Ascending aorta (tissue), 2 donors: ENCODE data around the gene WHRN. TPM values are rescaled to one million over a fixed set of nuclear protein-coding genes. Genes with fewer than 3 reads are reported as not detected.
A peak's percentile ranks its signal among the peaks of the same experiment; 100 is the strongest.

Source experiments
- DNase-seq, 2 donors: peaks; one replicate each; pipeline ENCODE4 v3.0.0-alpha.2; 2019; ENCODE audit warnings: low spot score in 2 of 2
- H3K27ac ChIP-seq, 2 donors: fragments of 200-600 bp; sonication (generic); one replicate each; pipeline ENCODE4 v1.5.1; 2016 to 2017; ENCODE audit warnings: mild to moderate bottlenecking in 1 of 2
- H3K27me3 ChIP-seq: fragments of 200-600 bp; sonication (generic); one replicate; pipeline ENCODE4 v1.5.1; 2017
- H3K36me3 ChIP-seq, 2 donors: fragments of 200-600 bp; sonication (generic); one replicate each; pipeline ENCODE4 v1.5.1; 2016
- H3K4me1 ChIP-seq, 2 donors: fragments of 200-600 bp; sonication (generic); one replicate each; pipeline ENCODE4 v1.5.1; 2016 to 2017; ENCODE audit warnings: mild to moderate bottlenecking in 1 of 2
- H3K4me3 ChIP-seq, 2 donors: fragments of 200-600 bp; sonication (generic); one replicate each; pipeline ENCODE4 v1.5.1; 2016 to 2017; ENCODE audit warnings: mild to moderate bottlenecking in 1 of 2
- H3K9me3 ChIP-seq, 2 donors: fragments of 200-600 bp; sonication (generic); one replicate each; pipeline ENCODE4 v1.5.1; 2016
- intact Hi-C: fragments of 100-400 bp; cut with DNase I; formaldehyde crosslinking; loops from one replicate; pipeline ENCODE4 v1.15.1; 2023
- total RNA-seq: library from RNA; depleted of rRNA; stranded (reverse); fragments of >200 nt; gene quantifications from one replicate; pipeline ENCODE4 v1.1.0, GENCODE V29; 2016
- TF ChIP-seq, protein P1 (sequence below), 3 experiments: fragments of 200-600 bp in 2 of 3; fragments of 450-650 bp in 1 of 3; sonication (generic) in 2 of 3; IDR thresholded peaks; one replicate each; pipeline ENCODE4 v1.5.1; 2016 to 2019; ENCODE audit warnings: antibody characterized with exemption in 3 of 3, mild to moderate bottlenecking in 1 of 3, moderate library complexity in 1 of 3

The WHRN gene
- total RNA-seq, 1 donor from 2014 or later = 3.9 TPM

DNA sequence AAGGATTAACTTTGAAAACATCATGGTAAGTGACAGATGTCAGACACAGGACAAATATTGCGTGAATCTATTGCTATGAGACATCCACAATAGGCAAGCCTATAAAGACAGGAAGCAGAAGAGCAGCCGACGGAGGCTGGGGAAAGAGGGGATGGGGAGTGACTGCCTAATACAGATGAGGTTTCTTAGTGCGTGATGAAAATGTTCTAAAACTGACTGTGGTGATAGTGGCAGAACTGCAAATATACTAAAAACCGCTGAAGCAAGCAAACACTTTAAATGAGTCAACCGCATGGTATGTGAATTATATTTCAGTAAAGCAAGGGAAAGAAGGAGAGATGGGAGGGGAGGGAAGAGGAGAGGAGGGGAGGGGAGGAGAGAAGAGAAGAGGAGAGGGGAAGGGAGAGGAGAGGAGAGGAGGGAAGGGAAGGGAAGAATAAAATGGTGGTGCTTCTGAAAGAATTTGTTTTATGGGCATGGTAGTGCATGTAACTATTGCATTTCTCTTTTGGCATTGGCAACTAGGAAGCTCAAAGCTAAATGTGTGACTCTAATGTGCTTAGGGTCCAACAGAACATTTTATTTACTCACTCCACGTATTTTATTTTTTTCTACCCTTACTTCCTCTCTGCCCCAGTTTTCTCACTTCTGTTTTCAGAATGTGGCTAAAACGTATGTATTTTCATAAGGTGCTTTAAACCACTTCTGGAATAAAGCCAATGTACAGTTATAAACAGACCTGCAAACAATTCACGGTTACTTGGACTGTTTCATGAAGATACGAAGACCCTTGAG lies 138.7 kb downstream of the WHRN start:
- Histone ChIP-seq H3K27ac (peak overlapping the region; percentile 64 to 66), H3K4me1 (peaks cover 0 to 17% of the 10 kb centered on the region in 2 donors), H3K4me3 (no peak overlapping the region), H3K36me3 (peaks cover 40 to 75% of the 10 kb centered on the region in 2 donors), H3K27me3 (no peaks in the 10 kb centered on the region), H3K9me3 (no peaks in the 10 kb centered on the region)
- intact Hi-C loops = loop anchor here (1.0 to 2.0 kb wide), 2 partner anchors 18 to 27 kb away; no protein-coding TSS in a partner anchor
- DNase-seq = peak in 1 of 2 donors; percentile 69
- TF ChIP-seq, protein P1, sequence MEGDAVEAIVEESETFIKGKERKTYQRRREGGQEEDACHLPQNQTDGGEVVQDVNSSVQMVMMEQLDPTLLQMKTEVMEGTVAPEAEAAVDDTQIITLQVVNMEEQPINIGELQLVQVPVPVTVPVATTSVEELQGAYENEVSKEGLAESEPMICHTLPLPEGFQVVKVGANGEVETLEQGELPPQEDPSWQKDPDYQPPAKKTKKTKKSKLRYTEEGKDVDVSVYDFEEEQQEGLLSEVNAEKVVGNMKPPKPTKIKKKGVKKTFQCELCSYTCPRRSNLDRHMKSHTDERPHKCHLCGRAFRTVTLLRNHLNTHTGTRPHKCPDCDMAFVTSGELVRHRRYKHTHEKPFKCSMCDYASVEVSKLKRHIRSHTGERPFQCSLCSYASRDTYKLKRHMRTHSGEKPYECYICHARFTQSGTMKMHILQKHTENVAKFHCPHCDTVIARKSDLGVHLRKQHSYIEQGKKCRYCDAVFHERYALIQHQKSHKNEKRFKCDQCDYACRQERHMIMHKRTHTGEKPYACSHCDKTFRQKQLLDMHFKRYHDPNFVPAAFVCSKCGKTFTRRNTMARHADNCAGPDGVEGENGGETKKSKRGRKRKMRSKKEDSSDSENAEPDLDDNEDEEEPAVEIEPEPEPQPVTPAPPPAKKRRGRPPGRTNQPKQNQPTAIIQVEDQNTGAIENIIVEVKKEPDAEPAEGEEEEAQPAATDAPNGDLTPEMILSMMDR (IDR thresholded peaks at IDR 0.05) = no peak

DNA sequence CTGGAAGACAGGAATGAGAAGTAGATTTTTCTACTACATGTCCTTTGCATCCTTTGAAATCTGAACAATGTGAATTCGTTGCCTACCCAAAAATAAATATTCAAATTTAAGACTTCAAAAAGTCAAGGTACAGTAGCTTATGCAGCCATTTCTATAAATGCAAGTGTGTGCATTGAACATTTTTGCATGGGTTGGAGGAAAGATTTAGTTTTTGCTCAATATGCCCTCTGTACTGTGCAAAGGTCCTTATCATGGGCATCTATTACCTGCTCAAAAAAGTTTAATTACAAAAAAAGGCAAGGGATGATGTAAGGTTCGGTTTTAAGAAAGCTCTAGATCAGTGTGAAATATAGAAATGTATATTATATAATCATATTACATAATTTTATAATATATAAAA lies 140.1 kb downstream of the WHRN start:
- Histone ChIP-seq H3K4me1 (peaks cover 0 to 10% of the 10 kb centered on the region in 2 donors), H3K27me3 (no peaks in the 10 kb centered on the region), H3K9me3 (no peaks in the 10 kb centered on the region), H3K36me3 (peaks cover 54 to 77% of the 10 kb centered on the region in 2 donors), H3K27ac (no peak overlapping the region), H3K4me3 (no peak overlapping the region)
- DNase-seq = no peak
- intact Hi-C loops = no loop called here
- TF ChIP-seq, protein P1 (IDR thresholded peaks at IDR 0.05) = no peak

DNA sequence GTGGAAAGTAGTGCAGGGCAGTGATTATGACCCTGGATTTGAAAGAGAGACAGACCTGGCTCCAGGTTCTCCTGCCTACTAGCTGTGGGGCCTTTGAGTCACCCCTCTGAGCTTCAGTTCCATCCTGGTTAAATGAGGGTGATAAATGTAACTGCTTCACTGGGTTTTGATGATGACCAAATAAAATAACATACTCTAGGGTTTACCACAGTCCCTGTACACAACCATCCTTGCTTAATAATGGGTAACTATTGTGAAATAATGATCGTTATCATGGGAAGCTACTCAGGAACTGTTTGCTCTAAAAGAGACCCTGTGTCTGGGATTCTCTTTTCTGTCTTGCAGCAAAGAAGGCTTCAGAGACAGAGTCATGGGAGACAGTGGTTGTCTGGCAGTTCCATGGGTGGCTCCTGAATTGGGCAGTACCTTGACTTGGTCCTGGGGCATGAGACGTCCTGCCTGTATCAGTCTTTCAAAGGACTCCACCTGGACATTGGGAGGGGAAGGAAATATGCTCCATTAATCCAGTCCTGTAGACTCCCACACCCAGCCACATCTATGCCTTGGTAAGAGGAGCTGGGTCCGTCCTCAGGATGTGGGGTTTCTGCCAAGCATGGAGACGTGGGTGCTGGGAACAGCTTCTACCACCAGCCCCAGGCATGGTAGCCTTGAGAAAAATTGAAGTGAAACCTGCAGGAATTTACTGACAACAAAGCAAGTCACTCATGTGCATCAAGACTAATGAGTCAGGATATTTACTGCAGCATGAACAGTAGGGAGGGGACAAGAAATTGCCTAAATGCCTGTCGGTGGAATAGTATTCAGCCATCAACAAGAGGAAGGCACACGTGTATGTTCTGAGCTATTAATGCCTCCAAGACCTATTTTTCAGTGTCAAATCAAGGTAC lies 140.9 kb downstream of the WHRN start:
- peak overlapping the region in 1 of 2 donors; percentile 12 for H3K27ac ChIP-seq
- TF ChIP-seq, protein P1 (IDR thresholded peaks at IDR 0.05) = no peak
- H3K36me3 ChIP-seq = peaks cover 62 to 79% of the 10 kb centered on the region in 2 donors

DNA sequence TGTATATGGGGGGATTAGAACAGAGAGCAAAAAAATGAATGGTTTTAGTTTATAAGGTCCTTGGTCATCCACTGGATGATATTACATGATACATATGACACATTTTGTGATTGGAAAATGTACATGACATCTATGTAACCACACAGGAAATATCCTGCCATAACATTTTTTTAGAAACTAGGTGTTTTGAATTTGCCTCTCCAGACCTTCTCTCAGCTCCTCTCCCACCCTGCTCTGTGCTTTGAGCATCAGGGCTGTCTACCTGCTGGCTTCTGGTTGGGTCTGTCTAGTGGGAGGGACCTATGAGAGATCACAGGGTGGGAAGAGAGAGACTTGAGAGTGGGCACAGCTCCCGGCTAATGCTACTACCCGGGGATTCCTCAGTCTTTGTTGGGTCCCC lies 141.8 kb downstream of the WHRN start:
- Histone ChIP-seq H3K36me3 (peaks cover 66 to 83% of the 10 kb centered on the region in 2 donors), H3K4me3 (no peak overlapping the region), H3K27ac (no peak overlapping the region), H3K27me3 (no peaks in the 10 kb centered on the region), H3K9me3 (no peaks in the 10 kb centered on the region), H3K4me1 (peaks cover 0 to 10% of the 10 kb centered on the region in 2 donors)
- DNase-seq = no peak
- TF ChIP-seq, protein P1 (IDR thresholded peaks at IDR 0.05) = no peak
- intact Hi-C loops = no loop called here

More for the DNA sequence above, 140.9 kb downstream of the WHRN start:
- Histone ChIP-seq H3K9me3 (no peaks in the 10 kb centered on the region), H3K4me3 (no peak overlapping the region), H3K27me3 (no peaks in the 10 kb centered on the region), H3K4me1 (peaks cover 0 to 10% of the 10 kb centered on the region in 2 donors)
- intact Hi-C loops = no loop called here
- DNase-seq = peak in 1 of 2 donors; percentile 61

DNA sequence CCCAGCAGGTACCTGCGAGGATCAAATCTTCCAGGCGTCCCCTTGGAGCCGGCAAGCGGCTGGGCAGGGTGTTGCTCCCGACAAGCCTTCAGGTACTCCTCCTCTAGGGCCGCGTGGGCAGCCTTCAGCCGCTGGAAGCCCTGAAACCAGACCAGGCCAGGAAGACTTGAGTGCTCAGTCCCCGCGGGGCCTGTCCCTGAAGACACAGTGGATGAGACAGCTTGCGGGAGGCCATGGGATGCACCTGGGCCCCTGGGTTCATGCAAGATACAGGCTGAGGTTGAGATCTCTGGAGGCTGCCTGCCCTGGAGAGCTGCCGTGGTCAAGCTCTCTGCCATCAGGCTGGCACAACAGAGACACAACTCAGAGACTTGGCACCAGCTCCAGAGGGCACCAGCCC lies 142.9 kb downstream of the WHRN start:
- peak in 1 of 2 donors; percentile 58 for DNase-seq
- H3K4me3 ChIP-seq = no peak overlapping the region
- no peaks in the 10 kb centered on the region for H3K9me3 ChIP-seq
- H3K4me1 ChIP-seq = peaks cover 0 to 10% of the 10 kb centered on the region in 2 donors
- peaks cover 70 to 83% of the 10 kb centered on the region in 2 donors for H3K36me3 ChIP-seq
- intact Hi-C loops = no loop called here
- no peak overlapping the region for H3K27ac ChIP-seq
- no peaks in the 10 kb centered on the region for H3K27me3 ChIP-seq
- TF ChIP-seq, protein P1 (IDR thresholded peaks at IDR 0.05) = no peak
